ENCODE data around the gene PTPRM. TPM values are rescaled to one million over a fixed set of nuclear protein-coding genes. Genes with fewer than 3 reads are reported as not detected.
A peak's percentile ranks its signal among the peaks of the same experiment; 100 is the strongest.

The PTPRM gene
- polyA plus RNA-seq, 3 donors, result 0.04 to 2.1 (median 0.66) TPM

DNA sequence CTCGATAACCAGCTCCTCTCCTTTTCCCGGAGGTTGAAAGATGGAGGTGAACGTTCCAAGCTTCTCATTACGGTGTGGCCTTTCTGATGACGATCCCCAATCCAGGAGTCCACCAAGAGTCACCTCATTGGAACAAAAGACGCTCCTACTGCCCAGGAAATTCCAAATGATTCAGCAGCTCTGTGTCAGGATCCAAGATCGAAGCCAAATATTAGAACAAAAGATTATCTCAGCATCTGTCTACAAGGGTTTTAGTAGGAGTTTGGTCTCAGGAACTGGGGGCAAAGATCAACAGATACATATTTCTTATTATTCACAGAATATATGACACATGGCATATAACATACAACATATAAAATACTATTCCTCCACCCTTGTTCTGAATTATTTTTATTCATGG lies 881.0 kb downstream of the PTPRM start:
- no peak overlapping the region for H3K4me3 ChIP-seq (replicated peaks in 1 of 3; ENCODE audit: low read depth in 2 of 3, low read length in 3 of 3)
- H2AFZ ChIP-seq (ENCODE audit: insufficient read depth, low read depth, low read length, poor library complexity, severe bottlenecking), result no peak overlapping the region
- H3K4me2 ChIP-seq (replicated peaks; ENCODE audit: extremely low read depth, low read length, poor library complexity, severe bottlenecking), result no peak overlapping the region
- H3K27ac ChIP-seq (ENCODE audit: low read depth in 1 of 2, low read length in 2 of 2), result no peak overlapping the region
- 100% methylated on average over 1 of the region's 7 CpGs for WGBS (ENCODE audit: insufficient coverage)
- H3K4me1 ChIP-seq (ENCODE audit: control insufficient read depth in 1 of 2, insufficient read depth in 2 of 2, low read length in 2 of 2), result no peaks in the 10 kb centered on the region
- Mint-ChIP-seq H3K4me3 (no peak overlapping the region), H3K4me1 (no peaks in the 10 kb centered on the region), H3K27me3 (ENCODE audit: low read depth in 3 of 3) (peaks cover 1 to 7% (median 2%) of the 10 kb centered on the region in 3 donors), H3K27ac (no peak overlapping the region), H3K36me3 (no peaks in the 10 kb centered on the region), H3K9me3 (peaks cover 0 to 14% (median 6%) of the 10 kb centered on the region in 7 donors)
- no peak overlapping the region for H3K9ac ChIP-seq (ENCODE audit: insufficient read depth, low read length, poor library complexity, severe bottlenecking)
- intact Hi-C loops (cut with micrococcal nuclease), result no loop called here
- DNase-seq, result no peak
- H3K36me3 ChIP-seq (replicated peaks in 1 of 2; ENCODE audit: control insufficient read depth in 1 of 2, insufficient read depth in 2 of 2, low read length in 2 of 2), result no peaks in the 10 kb centered on the region
- H4K20me1 ChIP-seq (ENCODE audit: insufficient read depth, low read length), result no peaks in the 10 kb centered on the region
- H3K79me2 ChIP-seq (ENCODE audit: insufficient read depth, low read length), result no peaks in the 10 kb centered on the region
- no peak for TF ChIP-seq CTCF (IDR thresholded peaks at IDR 0.05)
- H3K27me3 ChIP-seq (ENCODE audit: control insufficient read depth in 2 of 2, insufficient read depth in 2 of 2, low read length in 2 of 2), result no peaks in the 10 kb centered on the region
- H3K9me3 ChIP-seq (replicated peaks in 1 of 2; ENCODE audit: control insufficient read depth in 1 of 2, insufficient read depth in 1 of 2, low read length in 2 of 2), result no peaks in the 10 kb centered on the region

DNA sequence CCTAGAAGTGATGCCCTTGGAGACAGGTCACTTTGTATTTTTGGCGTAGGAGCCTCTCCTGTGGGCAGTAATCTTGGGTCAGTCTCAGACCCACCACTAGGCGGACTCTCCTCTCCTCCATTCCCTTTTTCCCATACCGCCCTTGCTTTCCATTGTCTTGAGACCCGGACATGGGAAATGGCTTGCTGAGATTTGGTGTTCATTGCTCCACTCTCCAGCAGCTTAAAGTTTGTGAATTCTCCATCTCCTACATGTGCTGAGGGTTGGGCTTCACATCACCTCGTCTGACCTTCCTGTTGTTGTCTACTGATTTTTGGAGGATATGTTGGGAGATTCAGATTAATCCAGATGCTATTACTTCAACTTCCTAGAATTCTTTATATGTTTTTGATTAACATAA lies 882.9 kb downstream of the PTPRM start:
- no peak overlapping the region for H3K27ac Mint-ChIP-seq
- intact Hi-C loops (cut with micrococcal nuclease), result no loop called here

More for the DNA sequence above, 882.9 kb downstream of the PTPRM start:
- no peak overlapping the region for H3K4me3 Mint-ChIP-seq
- H3K36me3 ChIP-seq (replicated peaks in 1 of 2; ENCODE audit: control insufficient read depth in 1 of 2, insufficient read depth in 2 of 2, low read length in 2 of 2), result no peaks in the 10 kb centered on the region
- H3K4me3 ChIP-seq (replicated peaks in 1 of 3; ENCODE audit: low read depth in 2 of 3, low read length in 3 of 3), result no peak overlapping the region
- no peak for DNase-seq
- no peaks in the 10 kb centered on the region for H3K4me1 Mint-ChIP-seq
- H3K27me3 Mint-ChIP-seq (ENCODE audit: low read depth in 3 of 3), result peaks cover 0 to 7% (median under 1%) of the 10 kb centered on the region in 3 donors
- peak; percentile 41 for TF ChIP-seq CTCF (IDR thresholded peaks at IDR 0.05)
- WGBS (ENCODE audit: insufficient coverage), result 82% methylated on average over 4 of the region's 5 CpGs
- H3K27ac ChIP-seq (ENCODE audit: low read depth in 1 of 2, low read length in 2 of 2), result no peak overlapping the region
- no peaks in the 10 kb centered on the region for H3K27me3 ChIP-seq (ENCODE audit: control insufficient read depth in 2 of 2, insufficient read depth in 2 of 2, low read length in 2 of 2)
- H3K9me3 Mint-ChIP-seq, result peaks cover 0 to 12% (median 2%) of the 10 kb centered on the region in 7 donors
- H3K9me3 ChIP-seq (replicated peaks in 1 of 2; ENCODE audit: control insufficient read depth in 1 of 2, insufficient read depth in 1 of 2, low read length in 2 of 2), result no peaks in the 10 kb centered on the region
- no peaks in the 10 kb centered on the region for H3K4me1 ChIP-seq (ENCODE audit: control insufficient read depth in 1 of 2, insufficient read depth in 2 of 2, low read length in 2 of 2)
- no peak overlapping the region for H3K9ac ChIP-seq (ENCODE audit: insufficient read depth, low read length, poor library complexity, severe bottlenecking)
- no peak overlapping the region for H2AFZ ChIP-seq (ENCODE audit: insufficient read depth, low read depth, low read length, poor library complexity, severe bottlenecking)
- H4K20me1 ChIP-seq (ENCODE audit: insufficient read depth, low read length), result no peaks in the 10 kb centered on the region
- no peaks in the 10 kb centered on the region for H3K36me3 Mint-ChIP-seq
- H3K4me2 ChIP-seq (replicated peaks; ENCODE audit: extremely low read depth, low read length, poor library complexity, severe bottlenecking), result no peak overlapping the region
- H3K79me2 ChIP-seq (ENCODE audit: insufficient read depth, low read length), result no peaks in the 10 kb centered on the region
